ENCODE data around the gene SYT7. TPM values are rescaled to one million over a fixed set of nuclear protein-coding genes. Genes with fewer than 3 reads are reported as not detected.
"Not testable (repeated sequence)": the region's sequence is repeated elsewhere in the genome, so short reads cannot be mapped to it uniquely, and the experiment has no call there.

Gene SYT7
- total RNA-seq, 1 donor from 2014 or later: 7.6 TPM

DNA sequence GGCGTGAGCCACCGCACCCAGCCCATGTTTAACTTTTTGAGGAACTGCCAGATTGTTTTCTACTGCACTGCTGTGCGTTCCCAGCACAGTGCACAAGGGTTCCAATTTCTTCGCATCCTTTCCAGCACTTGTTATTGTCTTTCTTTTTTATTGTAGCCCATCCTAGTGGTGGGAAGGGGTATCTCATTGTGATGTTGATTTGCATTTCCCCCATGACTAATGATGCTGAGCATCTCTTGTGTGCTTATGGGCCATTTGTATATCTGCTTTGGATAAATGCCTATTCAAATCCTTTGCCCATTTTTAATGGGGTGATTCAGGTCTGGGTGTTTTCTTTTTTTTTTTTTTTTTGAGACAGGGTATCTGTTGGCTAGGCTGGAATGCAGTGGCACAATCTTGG is 36.6 kb upstream of the SYT7 start:
- no peaks in the 10 kb centered on the region for H3K9me3 Mint-ChIP-seq
- H3K27me3 Mint-ChIP-seq (ENCODE audit: low read depth): no peaks in the 10 kb centered on the region
- peaks cover 4% of the 10 kb centered on the region for H3K4me1 Mint-ChIP-seq
- TF ChIP-seq, protein P1, sequence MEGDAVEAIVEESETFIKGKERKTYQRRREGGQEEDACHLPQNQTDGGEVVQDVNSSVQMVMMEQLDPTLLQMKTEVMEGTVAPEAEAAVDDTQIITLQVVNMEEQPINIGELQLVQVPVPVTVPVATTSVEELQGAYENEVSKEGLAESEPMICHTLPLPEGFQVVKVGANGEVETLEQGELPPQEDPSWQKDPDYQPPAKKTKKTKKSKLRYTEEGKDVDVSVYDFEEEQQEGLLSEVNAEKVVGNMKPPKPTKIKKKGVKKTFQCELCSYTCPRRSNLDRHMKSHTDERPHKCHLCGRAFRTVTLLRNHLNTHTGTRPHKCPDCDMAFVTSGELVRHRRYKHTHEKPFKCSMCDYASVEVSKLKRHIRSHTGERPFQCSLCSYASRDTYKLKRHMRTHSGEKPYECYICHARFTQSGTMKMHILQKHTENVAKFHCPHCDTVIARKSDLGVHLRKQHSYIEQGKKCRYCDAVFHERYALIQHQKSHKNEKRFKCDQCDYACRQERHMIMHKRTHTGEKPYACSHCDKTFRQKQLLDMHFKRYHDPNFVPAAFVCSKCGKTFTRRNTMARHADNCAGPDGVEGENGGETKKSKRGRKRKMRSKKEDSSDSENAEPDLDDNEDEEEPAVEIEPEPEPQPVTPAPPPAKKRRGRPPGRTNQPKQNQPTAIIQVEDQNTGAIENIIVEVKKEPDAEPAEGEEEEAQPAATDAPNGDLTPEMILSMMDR (IDR thresholded peaks at IDR 0.05; ENCODE audit: unreplicated experiment): peak; percentile 49
- no peak overlapping the region for H3K4me3 Mint-ChIP-seq
- H3K27ac Mint-ChIP-seq: no peak overlapping the region
- no peaks in the 10 kb centered on the region for H3K36me3 Mint-ChIP-seq
- DNase-seq (ENCODE audit: low spot score in 2 of 2, unreplicated experiment in 2 of 2): no peak

DNA sequence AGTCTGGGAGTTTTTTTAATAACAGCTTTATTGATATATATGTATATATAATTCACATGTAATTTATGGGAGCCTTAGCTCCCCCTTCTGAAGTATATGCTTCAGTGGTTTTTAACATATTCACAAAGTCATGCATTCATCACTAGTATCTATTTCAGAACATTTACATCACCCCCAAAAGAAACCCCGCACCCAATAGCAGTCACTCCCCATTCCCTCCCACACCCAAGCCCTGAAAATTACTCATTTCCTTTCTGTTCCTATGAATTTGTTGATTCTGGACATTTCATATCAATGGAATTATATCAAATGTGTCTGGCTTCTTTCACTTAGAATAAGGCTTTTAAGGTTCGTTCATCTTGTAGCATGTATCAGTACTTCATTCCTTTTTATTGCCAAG is 35.6 kb upstream of the SYT7 start:
- no peaks in the 10 kb centered on the region for H3K27me3 Mint-ChIP-seq (ENCODE audit: low read depth)
- H3K36me3 Mint-ChIP-seq: no peaks in the 10 kb centered on the region
- H3K4me1 Mint-ChIP-seq: peaks cover 4% of the 10 kb centered on the region
- DNase-seq (ENCODE audit: low spot score in 2 of 2, unreplicated experiment in 2 of 2): no peak
- H3K27ac Mint-ChIP-seq: no peak overlapping the region
- TF ChIP-seq, protein P1 (IDR thresholded peaks at IDR 0.05; ENCODE audit: unreplicated experiment): no peak
- H3K4me3 Mint-ChIP-seq: no peak overlapping the region
- H3K9me3 Mint-ChIP-seq: peaks cover 5% of the 10 kb centered on the region

DNA sequence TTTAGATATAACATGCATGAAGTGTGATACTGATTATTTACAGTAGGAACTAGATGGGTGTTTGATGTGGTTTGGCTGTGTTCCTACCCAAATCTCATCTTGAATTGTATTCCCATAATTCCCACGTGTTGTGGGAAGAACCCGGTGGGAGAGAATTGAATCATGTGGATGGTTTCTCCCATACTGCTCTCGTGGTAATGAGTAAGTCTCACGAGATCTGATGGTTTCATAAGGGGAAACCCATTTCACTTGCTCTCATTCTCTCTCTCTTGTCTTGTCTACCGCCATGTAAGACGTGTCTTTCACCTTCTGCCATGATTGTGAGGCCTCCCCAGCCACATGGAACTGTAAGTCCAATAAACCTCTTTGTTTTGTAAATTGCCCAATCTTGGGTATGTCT is 33.9 kb upstream of the SYT7 start:
- H3K36me3 Mint-ChIP-seq; H3K4me3 Mint-ChIP-seq; H3K27ac Mint-ChIP-seq; H3K4me1 Mint-ChIP-seq; DNase-seq (ENCODE audit: low spot score in 2 of 2, unreplicated experiment in 2 of 2); H3K27me3 Mint-ChIP-seq (ENCODE audit: low read depth); H3K9me3 Mint-ChIP-seq: not testable (repeated sequence)

DNA sequence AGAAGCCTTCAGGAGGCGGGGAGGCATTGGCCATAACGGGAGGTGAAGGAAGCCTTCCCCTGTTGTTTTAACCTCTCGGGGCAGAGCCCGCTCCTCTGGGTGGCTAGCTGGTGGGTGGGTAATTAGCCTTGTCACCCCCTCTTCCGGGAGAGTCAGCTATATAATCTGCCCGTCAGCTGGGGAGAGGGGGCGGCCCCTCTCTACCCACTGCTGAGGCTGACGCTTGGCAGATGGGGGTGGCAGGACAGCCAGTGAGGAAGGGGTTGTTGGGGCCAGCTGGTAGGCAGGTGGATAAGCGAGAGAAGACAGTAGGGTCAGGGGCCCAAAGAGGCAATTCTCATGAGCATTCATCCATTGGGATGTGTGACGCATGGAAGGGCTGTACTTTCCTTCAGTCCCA is 33.0 kb upstream of the SYT7 start:
- Mint-ChIP-seq H3K9me3 (peaks cover 5% of the 10 kb centered on the region), H3K27ac (no peak overlapping the region), H3K4me3 (no peak overlapping the region), H3K4me1 (peaks cover 13% of the 10 kb centered on the region), H3K36me3 (no peaks in the 10 kb centered on the region), H3K27me3 (ENCODE audit: low read depth) (no peaks in the 10 kb centered on the region)
- TF ChIP-seq, protein P1 (IDR thresholded peaks at IDR 0.05; ENCODE audit: unreplicated experiment): no peak
- DNase-seq (ENCODE audit: low spot score in 2 of 2, unreplicated experiment in 2 of 2): no peak

DNA sequence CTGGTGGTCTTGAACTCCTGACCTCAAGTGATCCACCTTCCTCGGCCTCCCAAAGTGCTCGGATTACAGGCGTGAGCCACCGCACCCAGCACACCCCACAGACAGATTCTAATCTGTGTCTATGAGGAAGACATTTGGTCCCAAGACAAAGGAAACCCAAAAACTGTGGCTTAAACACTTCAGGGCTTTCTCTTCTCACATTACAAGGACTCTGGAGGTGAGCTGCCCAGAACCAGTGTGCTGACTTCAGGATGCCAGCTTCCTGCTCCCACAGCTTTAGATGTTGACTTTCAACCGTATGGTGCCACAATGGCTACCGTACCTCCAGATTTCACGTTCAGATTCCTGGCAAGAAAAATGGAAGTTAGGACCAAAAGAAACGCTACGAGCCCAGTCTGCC is 32.2 kb upstream of the SYT7 start:
- no peak for DNase-seq (ENCODE audit: low spot score in 2 of 2, unreplicated experiment in 2 of 2)

DNA sequence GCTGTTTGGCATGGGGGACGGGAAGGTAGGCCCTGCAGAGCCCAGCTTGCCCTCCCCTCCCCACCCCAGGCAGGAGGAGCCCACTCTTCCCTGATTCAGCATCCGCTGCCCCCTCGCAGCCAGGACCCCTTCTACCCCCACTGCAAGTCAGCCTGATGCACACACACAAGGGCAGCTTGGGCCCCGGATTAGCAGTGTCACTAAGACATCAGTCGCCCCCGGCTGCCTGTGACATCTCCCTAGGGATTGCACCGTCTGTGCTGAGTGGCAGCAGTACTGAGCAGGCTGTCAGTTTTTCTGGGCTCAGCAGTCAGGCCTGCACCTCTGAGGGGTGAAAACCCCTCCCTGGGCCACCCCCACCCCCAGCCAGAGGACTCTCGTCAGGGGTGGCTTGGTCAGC is 30.4 kb upstream of the SYT7 start:
- Mint-ChIP-seq H3K4me1 (peaks cover 22% of the 10 kb centered on the region), H3K4me3 (no peak overlapping the region), H3K27me3 (ENCODE audit: low read depth) (no peaks in the 10 kb centered on the region), H3K27ac (no peak overlapping the region), H3K9me3 (peaks cover 5% of the 10 kb centered on the region), H3K36me3 (no peaks in the 10 kb centered on the region)
- DNase-seq (ENCODE audit: low spot score in 2 of 2, unreplicated experiment in 2 of 2): no peak
- TF ChIP-seq, protein P1 (IDR thresholded peaks at IDR 0.05; ENCODE audit: unreplicated experiment): no peak

More for the DNA sequence above, 32.2 kb upstream of the SYT7 start:
- H3K9me3 Mint-ChIP-seq: peaks cover 5% of the 10 kb centered on the region
- H3K4me1 Mint-ChIP-seq: peaks cover 15% of the 10 kb centered on the region
- no peak overlapping the region for H3K4me3 Mint-ChIP-seq
- no peak overlapping the region for H3K27ac Mint-ChIP-seq
- H3K27me3 Mint-ChIP-seq (ENCODE audit: low read depth): no peaks in the 10 kb centered on the region
- TF ChIP-seq, protein P1 (IDR thresholded peaks at IDR 0.05; ENCODE audit: unreplicated experiment): no peak
- H3K36me3 Mint-ChIP-seq: no peaks in the 10 kb centered on the region

Measured in mesothelial cell of epicardium (in vitro differentiated cells).